HepG2 (cell line): ENCODE results near the gene PPBP. TPM values are rescaled to one million over a fixed set of nuclear protein-coding genes. Genes with fewer than 3 reads are reported as not detected.

Source experiments
- ATAC-seq: fragments of 200-7000 bp; cut with Tn5 transposase; 3 replicates; pipeline ENCODE4 v1.9.1; 2020; ENCODE audit warnings: mild to moderate bottlenecking, moderate library complexity
- BruUV-seq: library from RNA; stranded (reverse); fragments of 400-500 nt; replicated peaks from 2 replicates; lab custom pipeline; 2021; lab: Mats Ljungman, UMichigan
- CTCF ChIA-PET: fragments of 300-600 bp; formaldehyde crosslinking; extraction: SDS; loops from one replicate; lab custom pipeline; 2021; ENCODE audit warnings: low total read pairs, inconsistent platforms, low intra/inter-chr PET ratio; lab: Yijun Ruan, JAX
- POLR2A ChIA-PET: fragments of 350-600 bp; sonication (Branson Sonifier 250); formaldehyde crosslinking; loops from one replicate; lab custom pipeline; 2020; ENCODE audit warnings: antibody characterized with exemption, inconsistent platforms; lab: Yijun Ruan, JAX
- DNase-seq: peaks from one replicate; pipeline ENCODE4 v3.0.0-alpha.2; 2015; ENCODE audit warnings: low spot score
- FAIRE-seq: peaks from 3 replicates; lab custom pipeline; 2011; peaks lifted over from hg19 to GRCh38; lab: Jason Lieb, UNC
- H2AFZ ChIP-seq: one replicate; pipeline ENCODE4 v1.6.1; 2011; ENCODE audit warnings: low read length, inconsistent platforms
- H3K27ac ChIP-seq: fragments of 300-600 bp; 3 replicates; pipeline ENCODE4 v1.8.0; 2011; ENCODE audit warnings: mixed run types, mild to moderate bottlenecking, mixed read lengths, low read length, inconsistent platforms; ENCODE audit not compliant: insufficient read depth; ENCODE audit errors: extremely low read length
- H3K27me3 ChIP-seq, 2 experiments: fragments of 200-600 bp in 1 of 2; 2 replicates in 1 of 2; 3 replicates in 1 of 2; pipeline versions ENCODE4 v1.6.0 to v1.8.0; 2011; ENCODE audit warnings: low read length in 2 of 2, mild to moderate bottlenecking in 2 of 2, moderate library complexity in 2 of 2, inconsistent platforms in 1 of 2; ENCODE audit not compliant: insufficient read depth in 2 of 2, control insufficient read depth in 1 of 2
- H3K36me3 ChIP-seq, 2 experiments: fragments of 200-600 bp in 1 of 2; replicated peaks in 1 of 2; 2 replicates in 1 of 2; 3 replicates in 1 of 2; pipeline versions ENCODE4 v1.5.1 to v1.8.0; 2011; ENCODE audit warnings: low read length in 2 of 2, inconsistent platforms in 1 of 2; ENCODE audit not compliant: insufficient read depth in 2 of 2, control insufficient read depth in 1 of 2
- H3K4me1 ChIP-seq: 2 replicates; pipeline ENCODE4 v1.5.1; 2012; ENCODE audit warnings: low read length, inconsistent platforms; ENCODE audit not compliant: insufficient read depth
- H3K4me2 ChIP-seq: 2 replicates; pipeline ENCODE4 v1.6.0; 2011; ENCODE audit warnings: low read depth, low read length, inconsistent platforms
- H3K4me3 ChIP-seq, 3 experiments: fragments of 200-600 bp in 1 of 3; sonication (generic), shearing (Covaris generic) in 1 of 3; replicated peaks in 1 of 3; 2 replicates each; pipeline ENCODE4 v1.5.1; 2011 to 2016; ENCODE audit warnings: low read length in 3 of 3, inconsistent platforms in 2 of 3, low read depth in 2 of 3, mild to moderate bottlenecking in 2 of 3, control low read depth in 1 of 3, mixed read lengths in 1 of 3; ENCODE audit not compliant: insufficient read depth in 1 of 3
- H3K79me2 ChIP-seq: one replicate; pipeline ENCODE4 v1.6.1; 2011; ENCODE audit warnings: low read length, inconsistent platforms; ENCODE audit not compliant: insufficient read depth
- H3K9ac ChIP-seq: 2 replicates; pipeline ENCODE4 v1.6.0; 2011; ENCODE audit warnings: mild to moderate bottlenecking, low read depth, low read length, inconsistent platforms; ENCODE audit not compliant: insufficient read depth
- H3K9me3 ChIP-seq: 2 replicates; pipeline ENCODE4 v1.5.1; 2012; ENCODE audit warnings: mild to moderate bottlenecking, low read length
- H4K20me1 ChIP-seq: 2 replicates; pipeline ENCODE4 v1.6.0; 2011; ENCODE audit warnings: inconsistent platforms, mild to moderate bottlenecking, low read length, moderate library complexity; ENCODE audit not compliant: insufficient read depth
- KLF9 ChIP-seq: IDR thresholded peaks from 2 replicates; pipeline ENCODE4 v1.6.1; 2016; ENCODE audit warnings: low read depth
- MBD4 ChIP-seq: IDR thresholded peaks from 2 replicates; pipeline ENCODE4 v1.6.1; 2012; ENCODE audit warnings: low read length, inconsistent platforms, borderline replicate concordance
- PHF20 ChIP-seq: sonication (generic); formaldehyde crosslinking; IDR thresholded peaks from 2 replicates; pipeline ENCODE4 v1.5.0; 2020; ENCODE audit warnings: mild to moderate bottlenecking, missing genetic modification reagents
- POLR2G ChIP-seq: fragments of 200-400 bp; formaldehyde crosslinking; IDR thresholded peaks from 2 replicates; pipeline ENCODE4 v1.6.1; 2018; ENCODE audit warnings: mild to moderate bottlenecking, low read depth, low read length, moderate library complexity
- REXO4 ChIP-seq: sonication (generic); formaldehyde crosslinking; IDR thresholded peaks from 2 replicates; pipeline ENCODE4 v1.8.0; 2022; ENCODE audit warnings: missing genetic modification reagents, mild to moderate bottlenecking, borderline replicate concordance
- SP4 ChIP-seq: sonication (generic); formaldehyde crosslinking; IDR thresholded peaks from 2 replicates; pipeline ENCODE4 v1.8.1; 2023; ENCODE audit warnings: mild to moderate bottlenecking, missing genetic modification reagents
- SRSF9 ChIP-seq: fragments of 200-400 bp; formaldehyde crosslinking; IDR thresholded peaks from 2 replicates; pipeline ENCODE4 v1.6.1; 2018; ENCODE audit warnings: borderline replicate concordance, mild to moderate bottlenecking, low read depth, low read length; ENCODE audit not compliant: insufficient read depth, poor library complexity, severe bottlenecking
- TFE3 ChIP-seq: IDR thresholded peaks from 2 replicates; pipeline ENCODE4 v1.6.1; 2016
- ZGPAT ChIP-seq: IDR thresholded peaks from 2 replicates; pipeline ENCODE4 v1.6.1; 2016; ENCODE audit warnings: mild to moderate bottlenecking
- ZNF597 ChIP-seq: sonication (generic); formaldehyde crosslinking; IDR thresholded peaks from 2 replicates; pipeline ENCODE4 v1.5.0; 2020; ENCODE audit warnings: missing genetic modification reagents
- ZNF672 ChIP-seq: sonication (generic); formaldehyde crosslinking; IDR thresholded peaks from 2 replicates; pipeline ENCODE4 v1.8.1; 2022; ENCODE audit warnings: missing genetic modification reagents
- ZUFSP ChIP-seq: sonication (generic); formaldehyde crosslinking; IDR thresholded peaks from 2 replicates; pipeline ENCODE4 v1.9.0; 2021; ENCODE audit warnings: missing genetic modification reagents, mild to moderate bottlenecking, borderline replicate concordance
- WGBS: methylation state at CpG from one replicate; pipeline ENCODE4 v1.1.6; 2017; ENCODE audit warnings: low lambda C conversion rate; 5-methylcytosine and 5-hydroxymethylcytosine counted together
- in situ Hi-C: cut with HindIII; loops from 2 replicates; pipeline ENCODE4 v1.10.0; 2017; ENCODE audit warnings: low pct_unique_long_range_greater_than_20kb; ENCODE audit not compliant: extremely low pct_ligation_motif_present
- intact Hi-C: fragments of 100-400 bp; cut with micrococcal nuclease; formaldehyde crosslinking; loops from one replicate; pipeline ENCODE4 v1.10.0; 2022; ENCODE audit not compliant: unreplicated experiment
- polyA plus RNA-seq, 8 experiments: library from polyadenylated mRNA; depleted of rRNA in 3 of 8; stranded (reverse) in 7 of 8; unstranded in 1 of 8; fragments of >200 nt; fragmentation: Illumina TruSeq in 4 of 8; extraction: Trizol in 4 of 8; gene quantifications; 2 replicates each; pipeline versions ENCODE4 v1.2.1 to v1.2.3, GENCODE V29; 2011 to 2016; ENCODE audit warnings: low read depth in 4 of 8, missing spikeins in 1 of 8, mixed read lengths in 1 of 8; ENCODE audit not compliant: insufficient read depth in 1 of 8
- total RNA-seq, 5 experiments: library from RNA; depleted of rRNA; stranded (reverse); fragments of >200 nt; fragmentation: Illumina TruSeq; extraction: Trizol; gene quantifications; 2 replicates each; pipeline ENCODE4 v1.2.3, GENCODE V29; 2016; ENCODE audit warnings: low read depth in 1 of 5

Gene PPBP
- total and polyA plus RNA-seq, 2 of the 13 experiments (the other 11 are each of a cell fraction or from before 2014, with no cell fraction given) = not detected

GRCh38 chr4:73998040-73999011, 10.3 kb upstream of the PPBP start, which contains the start of gene CXCL5:
CXCL5 (minus strand) TSS chr4:73998677; CDS start chr4:73998581, 96 bp downstream.
- Histone ChIP-seq H3K4me1 (no peaks in the 10 kb centered on the region), H3K27ac (no peak within 1 kb of the TSS), H3K4me3 (no peak within 1 kb of the TSS), H3K9me3 (no peaks in the 10 kb centered on the region), H3K36me3 (no peaks in the 10 kb centered on the region), H2AFZ (no peak within 1 kb of the TSS), H4K20me1 (no peaks in the 10 kb centered on the region), H3K9ac (no peak within 1 kb of the TSS), H3K4me2 (no peak within 1 kb of the TSS), H3K27me3 (peaks cover 3 to 30% of the 10 kb centered on the region in 2 experiments), H3K79me2 (no peaks in the 10 kb centered on the region)
- WGBS = 36% methylated on average over 40 of the region's 46 CpGs
- intact Hi-C loops (no loop called here), in situ Hi-C loops (no loop called here)
- ChIA-PET POLR2A (no interaction called here), CTCF (no interaction called here)
- no TSS peak for BruUV-seq
- TF ChIP-seq KLF9 = no peak
- TF ChIP-seq SP4 = no peak
- TF ChIP-seq ZGPAT (CRISPR knock-in tag) = no peak
- no peak for TF ChIP-seq SRSF9
- no peak for TF ChIP-seq PHF20
- no peak for TF ChIP-seq TFE3 (CRISPR knock-in tag)
- no peak for TF ChIP-seq POLR2G
- TF ChIP-seq ZUFSP (CRISPR knock-in tag) = no peak
- TF ChIP-seq ZNF597 (CRISPR knock-in tag) = no peak
- no peak for TF ChIP-seq ZNF672 (CRISPR knock-in tag)
- no peak for TF ChIP-seq MBD4
- no peak for TF ChIP-seq REXO4
- no peak for DNase-seq
- ATAC-seq = no peak
- no peak for FAIRE-seq
